ENCODE measurements around the gene TCP11L1.
"Not testable (repeated sequence)": the region's sequence is repeated elsewhere in the genome, so short reads cannot be mapped to it uniquely, and the experiment has no call there.

TCP11L1 gene

GRCh38 chr11:33068611-33069340, 29.4 kb downstream of the TCP11L1 start:
- no peak for DNase-seq

GRCh38 chr11:33072465-33072864, 33.1 kb downstream of the TCP11L1 start:
- DNase-seq = no peak

- no peak for DNase-seq
Observed at GRCh38 chr11:33083918-33084317, 44.5 kb downstream of the TCP11L1 start.

- no peak for DNase-seq
Observed at GRCh38 chr11:33086017-33086416, 46.6 kb downstream of the TCP11L1 start.

- DNase-seq = no peak
Observed at GRCh38 chr11:33089776-33090175, 50.4 kb downstream of the TCP11L1 start.

GRCh38 chr11:33094157-33094556, 54.8 kb downstream of the TCP11L1 start:
- no peak for DNase-seq

- no peak for DNase-seq
Observed at GRCh38 chr11:33103836-33104235, 64.5 kb downstream of the TCP11L1 start.

- DNase-seq = no peak
Observed at GRCh38 chr11:33109294-33109895, 70.0 kb downstream of the TCP11L1 start.

GRCh38 chr11:33110083-33110482, 70.7 kb downstream of the TCP11L1 start:
- DNase-seq = no peak

GRCh38 chr11:33116535-33116934, 77.2 kb downstream of the TCP11L1 start:
- DNase-seq = no peak

- DNase-seq = not testable (repeated sequence)
Observed at GRCh38 chr11:33122696-33123095, 83.3 kb downstream of the TCP11L1 start.
